ENCODE data around the gene TRIM59. TPM values are rescaled to one million over a fixed set of nuclear protein-coding genes. Genes with fewer than 3 reads are reported as not detected.
A peak's percentile ranks its signal among the peaks of the same experiment; 100 is the strongest.

TRIM59 gene
- total and polyA plus RNA-seq, 4 donors, result 1.1 to 12.5 (median 3.1) TPM

DNA sequence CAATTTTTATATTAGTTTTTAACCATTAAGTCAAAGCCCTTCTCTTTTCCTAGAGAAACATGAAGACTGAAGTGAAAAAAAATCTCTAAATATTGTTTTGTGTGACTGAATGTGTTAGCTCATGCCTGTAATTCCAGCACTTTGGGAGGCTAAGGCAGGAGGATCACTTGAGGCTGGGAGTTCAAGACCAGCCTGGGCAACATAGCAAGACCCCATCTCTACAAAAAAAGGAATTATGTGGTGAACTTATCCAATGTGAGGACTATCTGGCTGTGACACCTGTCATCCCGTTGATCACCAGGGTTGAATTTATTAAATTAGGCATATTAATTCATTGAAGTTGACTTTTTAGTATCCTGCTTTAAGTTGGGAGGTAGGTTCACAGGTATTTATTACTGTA is 37.1 kb downstream of the TRIM59 start:
- H3K4me1 ChIP-seq (ENCODE audit: control insufficient read depth in 5 of 5, insufficient read depth in 5 of 5, low read length in 5 of 5), result peaks cover 0 to 4% (median 0%) of the 10 kb centered on the region in 5 donors
- H3K27ac ChIP-seq (ENCODE audit: low read depth in 1 of 2, low read length in 1 of 2), result no peak overlapping the region
- no peaks in the 10 kb centered on the region for H3K27me3 ChIP-seq (ENCODE audit: control insufficient read depth in 3 of 3, insufficient read depth in 3 of 3, low read length in 2 of 3)
- TF ChIP-seq, protein P1, sequence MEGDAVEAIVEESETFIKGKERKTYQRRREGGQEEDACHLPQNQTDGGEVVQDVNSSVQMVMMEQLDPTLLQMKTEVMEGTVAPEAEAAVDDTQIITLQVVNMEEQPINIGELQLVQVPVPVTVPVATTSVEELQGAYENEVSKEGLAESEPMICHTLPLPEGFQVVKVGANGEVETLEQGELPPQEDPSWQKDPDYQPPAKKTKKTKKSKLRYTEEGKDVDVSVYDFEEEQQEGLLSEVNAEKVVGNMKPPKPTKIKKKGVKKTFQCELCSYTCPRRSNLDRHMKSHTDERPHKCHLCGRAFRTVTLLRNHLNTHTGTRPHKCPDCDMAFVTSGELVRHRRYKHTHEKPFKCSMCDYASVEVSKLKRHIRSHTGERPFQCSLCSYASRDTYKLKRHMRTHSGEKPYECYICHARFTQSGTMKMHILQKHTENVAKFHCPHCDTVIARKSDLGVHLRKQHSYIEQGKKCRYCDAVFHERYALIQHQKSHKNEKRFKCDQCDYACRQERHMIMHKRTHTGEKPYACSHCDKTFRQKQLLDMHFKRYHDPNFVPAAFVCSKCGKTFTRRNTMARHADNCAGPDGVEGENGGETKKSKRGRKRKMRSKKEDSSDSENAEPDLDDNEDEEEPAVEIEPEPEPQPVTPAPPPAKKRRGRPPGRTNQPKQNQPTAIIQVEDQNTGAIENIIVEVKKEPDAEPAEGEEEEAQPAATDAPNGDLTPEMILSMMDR (IDR thresholded peaks at IDR 0.05; ENCODE audit: control extremely low read depth, extremely low read depth), result no peak
- ATAC-seq (ENCODE audit: insufficient read depth, low FRiP score) (no peak), DNase-seq (no peak)
- no peak overlapping the region for H3K4me3 ChIP-seq
- no peak overlapping the region for H3K9ac ChIP-seq (ENCODE audit: insufficient read depth in 1 of 2, low read length in 2 of 2)
- peaks cover 3 to 36% (median 6%) of the 10 kb centered on the region in 4 donors for H3K36me3 ChIP-seq (ENCODE audit: control insufficient read depth in 4 of 4, insufficient read depth in 4 of 4, low read length in 4 of 4)
- H3K9me3 ChIP-seq (ENCODE audit: control insufficient read depth in 4 of 4, insufficient read depth in 3 of 4, low read length in 3 of 4), result no peaks in the 10 kb centered on the region
- 44 to 46% methylated on average over 1 of the region's 1 CpG for WGBS, 2 donors

DNA sequence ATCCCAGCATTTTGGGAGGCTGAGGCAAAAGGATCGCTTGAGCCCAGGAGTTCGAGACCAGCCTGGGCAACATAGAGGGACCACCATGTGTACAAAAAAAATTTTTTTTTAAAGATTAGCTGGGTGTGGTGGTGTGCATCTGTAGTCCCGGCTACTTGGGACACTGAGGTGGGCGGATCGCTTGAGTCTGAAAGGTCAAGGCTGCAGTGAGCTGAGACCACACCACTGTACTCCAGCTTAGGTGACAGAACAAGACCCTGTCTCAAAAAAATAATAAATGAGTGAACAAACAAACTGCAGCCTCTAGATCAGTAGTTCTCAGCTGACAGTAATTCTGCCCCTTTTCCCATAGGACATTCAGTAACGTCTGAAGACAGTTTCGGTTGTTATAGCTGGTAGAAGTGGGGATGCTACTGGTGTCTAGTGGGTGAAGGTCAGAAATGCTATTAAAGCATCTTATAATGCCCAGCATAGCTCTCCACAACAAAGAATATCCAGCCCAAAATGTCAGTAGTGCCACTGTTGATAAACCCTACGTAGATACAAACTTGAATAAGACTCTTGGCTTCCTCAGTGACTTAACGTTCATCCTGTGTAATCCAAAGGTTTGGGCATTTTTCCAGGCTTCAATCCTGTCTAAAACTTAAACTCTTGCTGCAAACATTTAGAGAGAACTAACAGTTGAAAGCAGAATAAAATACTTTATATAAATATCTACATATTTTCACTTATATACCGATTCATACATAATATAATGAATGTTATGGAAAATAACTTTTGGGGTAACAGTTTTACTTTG is 39.6 kb downstream of the TRIM59 start:
- H3K9me3 ChIP-seq (ENCODE audit: control insufficient read depth in 4 of 4, insufficient read depth in 3 of 4, low read length in 3 of 4), result no peaks in the 10 kb centered on the region
- H3K27ac ChIP-seq (ENCODE audit: low read depth in 1 of 2, low read length in 1 of 2), result no peak overlapping the region
- H3K27me3 ChIP-seq (ENCODE audit: control insufficient read depth in 3 of 3, insufficient read depth in 3 of 3, low read length in 2 of 3), result no peaks in the 10 kb centered on the region
- ATAC-seq (ENCODE audit: insufficient read depth, low FRiP score) (no peak), DNase-seq (no peak)
- peaks cover 1 to 25% (median 4%) of the 10 kb centered on the region in 4 donors for H3K36me3 ChIP-seq (ENCODE audit: control insufficient read depth in 4 of 4, insufficient read depth in 4 of 4, low read length in 4 of 4)
- H3K4me3 ChIP-seq, result no peak overlapping the region
- H3K9ac ChIP-seq (ENCODE audit: insufficient read depth in 1 of 2, low read length in 2 of 2), result no peak overlapping the region
- WGBS, 2 donors, result 86 to 87% methylated on average over 10 of the region's 10 CpGs
- H3K4me1 ChIP-seq (ENCODE audit: control insufficient read depth in 5 of 5, insufficient read depth in 5 of 5, low read length in 5 of 5), result peaks cover 0 to 4% (median 0%) of the 10 kb centered on the region in 5 donors
- TF ChIP-seq, protein P1 (IDR thresholded peaks at IDR 0.05; ENCODE audit: control extremely low read depth, extremely low read depth), result no peak

DNA sequence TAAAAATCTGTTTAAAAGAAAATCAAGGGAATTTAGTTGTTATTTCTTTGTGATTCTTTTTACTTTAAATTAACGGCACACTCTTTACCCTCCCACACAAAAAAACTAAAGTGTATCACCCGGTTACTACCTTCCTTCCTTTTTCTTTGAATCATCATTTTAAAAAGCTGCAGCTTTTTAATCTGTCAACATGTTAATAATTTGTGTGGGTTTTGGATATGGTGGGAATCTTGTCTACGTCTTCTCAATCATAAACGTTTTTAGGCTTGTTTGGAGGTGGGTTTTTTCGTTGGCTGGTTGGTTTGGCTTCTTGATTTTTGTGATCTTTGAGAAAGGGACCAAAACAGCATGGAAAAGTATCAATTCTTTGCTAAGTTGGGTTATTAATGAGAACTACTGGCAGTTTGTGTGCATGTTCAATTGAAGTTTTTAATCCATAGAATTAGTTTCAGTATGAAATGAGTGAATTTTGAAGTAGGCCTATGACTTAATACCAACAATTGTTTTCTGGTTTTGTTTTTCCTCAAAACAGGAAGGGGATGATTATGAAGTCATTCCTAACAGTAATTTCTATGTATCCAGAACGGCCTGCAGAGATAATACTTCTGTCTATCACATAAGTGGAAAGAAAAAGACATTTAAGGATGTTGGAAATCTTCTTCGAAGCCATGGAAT is 45.7 kb downstream of the TRIM59 start:
- Histone ChIP-seq H3K27me3 (ENCODE audit: control insufficient read depth in 3 of 3, insufficient read depth in 3 of 3, low read length in 2 of 3) (no peaks in the 10 kb centered on the region), H3K4me3 (no peak overlapping the region), H3K27ac (ENCODE audit: low read depth in 1 of 2, low read length in 1 of 2) (no peak overlapping the region), H3K36me3 (ENCODE audit: control insufficient read depth in 4 of 4, insufficient read depth in 4 of 4, low read length in 4 of 4) (peaks cover 0 to 5% (median 1%) of the 10 kb centered on the region in 4 donors), H3K4me1 (ENCODE audit: control insufficient read depth in 5 of 5, insufficient read depth in 5 of 5, low read length in 5 of 5) (peaks cover 0 to 21% (median 3%) of the 10 kb centered on the region in 5 donors), H3K9ac (ENCODE audit: insufficient read depth in 1 of 2, low read length in 2 of 2) (peak overlapping the region; percentile 55 to 93), H3K9me3 (ENCODE audit: control insufficient read depth in 4 of 4, insufficient read depth in 3 of 4, low read length in 3 of 4) (no peaks in the 10 kb centered on the region)
- TF ChIP-seq, protein P1 (IDR thresholded peaks at IDR 0.05; ENCODE audit: control extremely low read depth, extremely low read depth), result no peak
- ATAC-seq (ENCODE audit: insufficient read depth, low FRiP score) (no peak), DNase-seq (peak in 2 of 3 donors; percentile 57 to 66)
- WGBS, 2 donors, result 34 to 38% methylated on average over 7 of the region's 7 CpGs

All from lung (tissue), 12 donors.